ENCODE measurements around the gene ADGRG6.
"Not testable (repeated sequence)": the region's sequence is repeated elsewhere in the genome, so short reads cannot be mapped to it uniquely, and the experiment has no call there.

ADGRG6 gene

DNA sequence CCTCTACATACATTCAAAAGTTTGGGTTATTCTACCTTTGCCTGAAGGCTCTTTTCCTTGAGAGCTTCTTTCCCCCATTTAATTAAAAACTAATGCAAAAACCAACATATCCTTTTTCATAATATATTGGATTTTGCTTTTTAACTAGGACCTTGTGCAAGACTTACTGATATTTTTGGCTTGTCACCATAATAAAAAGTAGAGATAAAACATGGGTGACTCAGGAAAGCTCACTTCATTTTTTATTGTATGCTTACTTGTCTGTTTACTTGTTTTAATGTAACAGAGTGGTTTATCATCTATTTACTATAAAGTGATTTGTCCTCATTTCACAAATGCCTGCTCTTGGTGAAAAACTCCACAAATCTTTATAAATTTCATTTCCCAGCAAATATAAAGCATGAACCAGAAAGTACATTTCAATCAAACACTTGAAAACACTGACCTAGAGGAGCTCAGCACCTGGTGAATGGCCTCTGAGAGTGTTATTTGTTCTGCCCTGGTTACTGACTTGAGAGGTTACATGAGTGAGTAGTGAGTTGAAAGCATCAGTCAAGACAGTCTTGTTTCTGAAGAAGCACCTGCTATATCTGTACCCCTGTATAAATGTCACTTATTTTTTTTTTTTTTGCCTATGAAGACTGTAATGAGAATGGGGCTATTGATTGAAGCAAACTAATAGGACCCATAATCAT is 20.8 kb downstream of the ADGRG6 start:
- no peak for FAIRE-seq

DNA sequence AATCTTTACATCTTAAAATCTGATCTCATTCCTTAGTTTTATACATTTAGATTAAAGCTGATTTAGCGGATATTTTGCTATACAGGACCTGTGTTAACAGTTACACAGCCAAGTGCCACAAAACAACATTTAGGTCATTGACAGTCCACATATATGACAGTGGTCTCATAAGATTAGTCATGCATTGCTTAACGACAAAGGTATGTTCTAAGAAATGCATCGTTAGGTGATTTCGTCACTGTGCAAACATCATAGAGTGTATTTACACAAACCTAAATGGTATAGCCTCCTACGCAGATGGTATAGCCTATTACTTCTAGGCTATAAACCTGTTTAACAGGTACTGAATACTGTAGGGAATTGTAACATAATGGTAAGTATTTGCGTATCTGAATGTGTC is 21.6 kb downstream of the ADGRG6 start:
- peak; percentile 87 for FAIRE-seq

- no peak for FAIRE-seq
These were observed 22.3 kb downstream of the ADGRG6 start for GRCh38 chr6:142324111-142324510.

DNA sequence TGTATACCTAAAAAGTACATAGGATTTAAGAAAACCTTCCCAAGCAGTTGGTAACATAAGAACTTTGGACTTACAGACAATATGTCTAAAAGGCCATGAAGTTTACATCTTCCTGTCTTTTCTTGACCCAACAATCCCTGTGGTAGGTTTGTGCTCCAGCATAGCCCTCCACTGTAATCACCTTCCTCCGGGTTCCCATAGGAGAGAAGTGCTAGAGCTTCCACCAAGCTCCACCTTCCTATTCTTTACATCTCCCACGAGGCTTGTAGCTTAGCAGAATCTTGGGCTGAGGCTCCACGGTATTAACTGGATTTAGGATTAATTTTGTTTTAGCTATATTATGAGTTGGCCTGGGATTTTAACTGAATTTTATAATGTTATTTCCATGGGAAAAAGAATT is 23.3 kb downstream of the ADGRG6 start:
- no peak for FAIRE-seq

DNA sequence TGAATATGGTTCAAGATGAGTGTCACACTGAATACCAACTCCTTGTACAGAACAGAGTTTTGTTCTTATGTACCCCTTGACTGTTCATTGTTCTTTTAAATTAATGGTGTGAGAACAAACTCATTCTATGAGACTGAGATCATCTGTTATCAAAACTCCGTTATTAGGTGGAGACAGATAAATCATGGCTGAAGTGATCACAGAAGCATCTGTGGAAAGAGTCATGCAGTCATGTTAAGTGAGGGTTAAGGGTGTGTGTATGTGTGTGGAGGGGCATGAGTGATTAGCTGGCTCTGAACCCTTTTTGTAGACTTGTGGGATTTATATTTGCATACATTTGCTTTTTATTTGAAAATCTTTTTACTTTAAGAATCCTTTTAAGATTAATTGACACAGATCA is 24.7 kb downstream of the ADGRG6 start:
- FAIRE-seq: no peak

GRCh38 chr6:142328070-142328469 is 26.3 kb downstream of the ADGRG6 start:
- FAIRE-seq: no peak

GRCh38 chr6:142329486-142330113 is 27.8 kb downstream of the ADGRG6 start:
- FAIRE-seq: no peak

- no peak for FAIRE-seq
These were observed 29.3 kb downstream of the ADGRG6 start for GRCh38 chr6:142331075-142331551.

GRCh38 chr6:142331601-142332000 is 29.8 kb downstream of the ADGRG6 start:
- no peak for FAIRE-seq

DNA sequence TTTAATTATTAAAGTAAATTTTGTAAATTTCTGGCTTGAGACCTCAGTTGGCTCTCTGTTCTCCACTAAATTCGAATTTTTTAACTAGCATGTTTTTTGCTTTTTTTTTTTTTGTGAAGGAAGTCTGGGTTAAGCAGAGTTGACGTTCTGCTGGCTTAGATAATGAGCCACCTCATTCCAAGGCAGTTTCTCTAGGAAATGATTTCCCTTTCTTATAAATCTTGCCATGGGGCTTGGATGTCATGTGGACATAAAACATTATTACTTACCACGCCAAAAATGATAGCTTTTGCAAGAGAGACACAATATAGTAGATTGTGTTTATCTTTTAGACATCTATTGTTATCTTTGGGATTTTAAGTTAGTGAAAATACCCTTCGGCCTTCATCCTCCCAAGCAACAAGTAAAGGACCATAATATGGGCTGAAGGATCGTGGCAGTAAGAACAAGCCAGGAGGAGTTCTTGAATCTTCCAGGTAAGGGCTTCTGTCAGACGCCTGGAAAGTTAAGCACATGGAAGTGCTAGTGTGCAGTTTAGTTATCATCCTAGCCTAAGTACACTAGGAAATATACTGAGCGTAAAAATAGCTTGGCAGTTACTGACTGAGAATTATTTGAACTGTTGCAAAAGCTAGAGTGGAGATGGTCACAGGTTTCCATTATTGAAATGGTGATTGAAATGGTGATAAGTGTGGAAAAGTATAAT is 30.7 kb downstream of the ADGRG6 start:
- no peak for FAIRE-seq

- FAIRE-seq: no peak
These were observed 31.6 kb downstream of the ADGRG6 start for GRCh38 chr6:142333431-142333830.

DNA sequence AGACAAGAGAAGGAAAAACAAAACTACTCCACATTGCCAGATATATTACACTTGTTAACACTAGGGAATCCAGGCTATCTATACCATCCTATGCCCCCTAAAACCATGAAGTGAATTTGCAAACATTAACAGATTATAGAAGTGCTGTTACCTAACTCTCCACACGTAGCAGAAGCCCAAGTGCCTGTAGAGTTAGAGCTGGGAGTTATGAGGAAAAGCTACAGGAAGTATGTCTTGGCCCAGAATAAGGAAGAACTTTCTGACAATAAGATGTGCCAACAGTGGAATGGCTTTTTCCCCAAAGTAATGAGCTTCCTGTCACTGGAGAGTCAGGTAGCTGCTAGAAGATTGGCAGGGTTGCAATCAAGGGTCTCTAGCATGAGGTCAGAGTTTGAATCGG is 32.5 kb downstream of the ADGRG6 start:
- FAIRE-seq: no peak

- FAIRE-seq: no peak
These were observed 33.6 kb downstream of the ADGRG6 start for GRCh38 chr6:142335415-142335814.

DNA sequence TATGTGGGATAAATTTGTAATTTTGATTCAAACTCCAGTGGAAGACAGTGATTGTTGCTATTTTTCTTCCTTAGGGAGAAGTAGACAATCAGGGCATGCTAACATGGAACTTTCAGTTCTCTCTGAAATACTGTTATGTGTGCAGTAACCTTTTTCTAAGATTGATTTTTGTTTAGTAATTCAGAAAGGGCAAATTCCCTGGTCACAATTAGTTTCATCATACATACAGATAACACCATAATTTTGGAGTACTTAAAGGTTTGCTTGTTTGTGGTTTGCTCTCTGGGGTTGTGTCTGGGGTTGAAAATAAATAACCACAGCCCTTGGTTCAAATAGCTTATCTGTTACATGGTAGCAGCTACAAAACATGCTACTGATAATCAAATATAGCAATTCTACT is 34.4 kb downstream of the ADGRG6 start:
- FAIRE-seq: no peak

DNA sequence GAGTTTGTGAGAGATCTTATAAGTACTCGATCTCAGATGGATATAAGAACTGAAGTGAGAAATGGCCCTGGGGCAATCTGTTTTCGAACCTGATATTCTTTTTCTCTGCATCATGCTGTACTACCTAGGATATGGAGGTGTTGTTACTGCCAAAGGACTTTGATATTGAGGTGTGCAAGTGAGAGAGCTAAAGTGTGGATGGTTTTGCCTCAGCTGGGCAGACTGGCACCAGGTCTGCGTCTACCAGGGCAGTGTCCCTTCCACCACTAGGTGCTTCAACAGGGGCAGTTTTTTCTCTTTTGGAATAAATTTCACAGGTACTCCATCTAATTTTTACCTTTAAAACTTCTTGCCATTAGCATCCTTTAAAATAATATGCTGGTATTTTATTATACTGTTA is 35.0 kb downstream of the ADGRG6 start:
- no peak for FAIRE-seq

GRCh38 chr6:142339113-142339512 is 37.3 kb downstream of the ADGRG6 start:
- no peak for FAIRE-seq

DNA sequence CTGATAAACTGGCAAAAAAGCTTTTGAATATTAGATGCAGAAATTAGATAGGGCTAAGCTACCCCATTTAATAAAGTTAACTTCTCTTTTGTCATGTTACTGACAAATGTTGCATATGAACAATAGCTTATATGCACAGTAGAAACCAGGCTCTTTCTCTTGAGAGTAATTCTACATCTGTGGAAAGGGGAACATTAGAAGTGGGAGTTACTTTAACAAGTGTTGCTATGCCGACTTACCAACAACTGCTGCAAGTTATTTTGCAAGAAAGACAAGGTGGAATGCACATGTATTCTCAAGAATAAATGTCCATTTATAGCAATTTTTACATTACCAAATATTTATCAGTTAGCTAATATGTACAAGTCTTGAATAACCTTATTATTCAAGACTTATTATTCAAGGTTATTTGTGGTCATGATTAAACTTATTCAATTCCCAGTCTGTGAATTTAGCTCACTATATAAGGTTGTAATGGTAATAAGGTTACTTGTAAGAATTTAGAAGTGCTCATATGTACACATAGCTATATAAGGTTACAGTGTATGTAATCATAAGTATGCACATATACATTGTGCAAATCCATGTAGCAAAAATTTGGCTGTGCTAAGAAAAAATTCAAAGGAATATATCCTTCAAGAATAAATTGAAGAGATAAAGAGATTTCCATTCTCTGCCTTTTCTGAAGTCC is 38.3 kb downstream of the ADGRG6 start:
- FAIRE-seq: no peak

GRCh38 chr6:142341855-142342330 is 40.1 kb downstream of the ADGRG6 start:
- no peak for FAIRE-seq

GRCh38 chr6:142342986-142343385 is 41.2 kb downstream of the ADGRG6 start:
- FAIRE-seq: no peak

DNA sequence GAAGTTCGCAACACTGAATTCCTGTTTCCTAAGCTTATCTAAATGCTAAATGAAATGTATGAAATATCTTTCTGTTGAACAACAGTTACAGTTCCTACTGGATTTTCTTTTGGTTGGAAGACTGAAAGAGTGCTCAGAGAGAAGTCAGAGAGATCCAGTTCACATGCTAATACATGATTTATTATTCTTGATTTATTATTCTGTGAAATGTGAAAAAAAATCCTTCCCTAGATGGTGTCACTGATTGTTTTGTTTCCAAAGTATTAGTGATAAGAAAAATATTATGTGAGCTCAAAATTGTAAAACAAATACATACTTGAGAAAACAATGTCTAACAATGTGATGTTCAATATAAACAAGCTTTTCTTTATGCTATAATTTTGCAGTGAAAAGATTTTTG is 42.1 kb downstream of the ADGRG6 start:
- FAIRE-seq: no peak

DNA sequence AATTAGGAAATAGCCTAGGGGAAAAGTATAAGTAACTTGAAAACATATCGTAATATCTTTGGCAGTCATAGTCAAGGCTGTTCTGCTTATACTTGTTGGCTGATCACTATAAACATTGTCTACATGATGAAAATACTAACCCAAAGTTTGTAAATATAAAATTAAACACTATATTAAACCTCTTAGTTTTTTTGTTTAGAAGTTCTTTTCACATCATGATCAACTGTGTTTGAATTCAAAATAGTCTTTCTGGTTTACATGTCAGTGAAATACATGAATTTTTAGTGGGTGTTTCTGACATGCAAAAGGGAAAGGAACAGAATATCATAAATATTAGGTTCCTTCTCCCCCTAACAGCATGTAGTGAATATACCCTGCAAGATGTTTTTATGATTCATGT is 43.5 kb downstream of the ADGRG6 start:
- FAIRE-seq: peak; percentile 31

GRCh38 chr6:142346166-142346565 is 44.4 kb downstream of the ADGRG6 start:
- FAIRE-seq: not testable (repeated sequence)

- no peak for FAIRE-seq
These were observed 47.5 kb downstream of the ADGRG6 start for GRCh38 chr6:142349215-142349823.
